ENCODE results near the gene PPP1R3G.
"Not testable (repeated sequence)": the region's sequence is repeated elsewhere in the genome, so short reads cannot be mapped to it uniquely, and the experiment has no call there.

Gene PPP1R3G

GRCh38 chr6:5120011-5120410 is 34.9 kb downstream of the PPP1R3G start:
- DNase-seq (ENCODE audit: low read depth in 3 of 3) = no peak

- DNase-seq (ENCODE audit: low read depth in 3 of 3) = not testable (repeated sequence)
Measured at GRCh38 chr6:5120543-5120942, 35.4 kb downstream of the PPP1R3G start.

- DNase-seq (ENCODE audit: low read depth in 3 of 3) = no peak
Measured at GRCh38 chr6:5121479-5121878, 36.3 kb downstream of the PPP1R3G start.

DNA sequence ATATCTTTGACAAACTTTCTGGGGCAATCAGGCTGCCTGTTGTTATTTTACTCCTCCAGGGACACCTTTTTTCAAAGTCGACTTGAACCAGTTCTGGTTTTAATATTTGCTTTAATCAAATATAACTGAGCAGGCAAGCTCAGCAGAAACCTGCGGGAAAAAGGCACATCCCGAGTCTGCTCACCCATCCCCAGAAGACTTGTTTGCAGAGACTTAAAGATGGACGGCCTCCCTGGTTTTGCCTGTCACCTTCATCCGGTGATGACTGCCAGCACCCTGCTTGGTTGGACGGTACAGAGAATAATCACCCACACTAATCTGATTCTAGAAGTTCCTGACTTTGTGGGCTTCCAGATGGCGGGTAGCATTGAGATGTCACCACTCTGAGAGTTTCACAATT is 36.8 kb downstream of the PPP1R3G start:
- DNase-seq (ENCODE audit: low read depth in 3 of 3) = no peak

GRCh38 chr6:5122504-5123112 is 37.5 kb downstream of the PPP1R3G start:
- DNase-seq (ENCODE audit: low read depth in 3 of 3) = no peak

- no peak for DNase-seq (ENCODE audit: low read depth in 3 of 3)
Measured at GRCh38 chr6:5123296-5124143, 38.4 kb downstream of the PPP1R3G start.

DNA sequence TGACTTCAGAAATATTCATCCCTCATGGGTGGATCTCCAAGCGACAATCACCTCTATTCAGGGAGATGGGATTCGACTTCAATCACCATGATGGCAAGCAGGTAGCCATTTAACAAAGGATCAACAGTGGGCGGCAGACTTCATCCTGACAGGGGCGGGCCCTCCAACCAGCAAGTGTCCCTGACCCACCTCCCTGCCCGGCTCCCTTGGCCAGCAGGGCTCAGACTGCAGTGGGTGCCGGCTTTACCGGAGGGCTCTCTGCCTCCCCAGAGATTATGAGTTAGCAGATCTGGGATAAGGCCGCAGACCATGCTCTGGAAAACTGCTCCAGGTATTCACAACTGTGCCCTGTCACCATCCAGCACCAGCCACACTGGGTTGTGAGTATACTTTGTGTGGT is 39.4 kb downstream of the PPP1R3G start:
- no peak for DNase-seq (ENCODE audit: low read depth in 3 of 3)

DNA sequence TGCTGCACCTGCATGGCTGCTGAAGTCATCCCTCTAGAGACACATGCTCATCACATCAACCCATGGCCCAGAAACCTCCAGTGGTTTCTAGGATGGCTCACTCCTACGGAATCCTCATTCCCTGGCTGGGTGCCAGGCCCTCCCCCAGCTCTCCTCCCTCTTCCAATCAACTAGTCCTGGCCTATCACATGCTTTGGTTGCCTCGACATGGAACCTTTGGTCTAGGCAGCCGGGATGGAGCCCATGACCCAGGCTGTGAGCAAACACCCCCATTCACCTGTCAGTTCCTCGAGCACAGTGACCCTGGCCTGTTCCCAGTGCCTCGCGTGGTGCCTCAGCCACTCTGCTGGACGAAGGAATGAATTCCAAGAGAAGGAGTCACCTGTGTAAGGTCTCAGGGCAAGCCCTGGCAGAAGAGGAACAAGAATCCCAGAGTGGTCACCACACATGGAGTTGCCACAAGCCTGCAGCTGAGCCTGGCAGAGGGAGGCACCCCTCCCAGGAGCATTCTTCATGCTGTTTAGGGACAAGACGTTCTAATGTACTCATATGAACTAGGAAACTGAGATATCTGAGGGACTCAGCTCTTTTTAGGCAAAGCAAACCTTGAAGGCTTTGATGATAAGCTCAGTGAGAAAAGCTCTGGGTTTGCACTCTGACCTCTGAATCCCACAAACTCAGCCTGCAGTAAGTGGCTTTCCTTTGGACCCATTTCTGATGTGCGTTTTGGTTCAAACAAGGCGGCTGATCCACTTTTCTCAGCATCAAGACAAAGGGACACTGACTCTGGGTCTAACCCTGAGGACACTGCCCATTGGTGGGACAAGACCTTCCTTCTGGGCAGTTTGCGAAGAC is 40.2 kb downstream of the PPP1R3G start:
- no peak for DNase-seq (ENCODE audit: low read depth in 3 of 3)

GRCh38 chr6:5126214-5126613 is 41.1 kb downstream of the PPP1R3G start:
- no peak for DNase-seq (ENCODE audit: low read depth in 3 of 3)

GRCh38 chr6:5127106-5127687 is 42.1 kb downstream of the PPP1R3G start:
- no peak for DNase-seq (ENCODE audit: low read depth in 3 of 3)

GRCh38 chr6:5128351-5128750 is 43.2 kb downstream of the PPP1R3G start:
- no peak for DNase-seq (ENCODE audit: low read depth in 3 of 3)

DNA sequence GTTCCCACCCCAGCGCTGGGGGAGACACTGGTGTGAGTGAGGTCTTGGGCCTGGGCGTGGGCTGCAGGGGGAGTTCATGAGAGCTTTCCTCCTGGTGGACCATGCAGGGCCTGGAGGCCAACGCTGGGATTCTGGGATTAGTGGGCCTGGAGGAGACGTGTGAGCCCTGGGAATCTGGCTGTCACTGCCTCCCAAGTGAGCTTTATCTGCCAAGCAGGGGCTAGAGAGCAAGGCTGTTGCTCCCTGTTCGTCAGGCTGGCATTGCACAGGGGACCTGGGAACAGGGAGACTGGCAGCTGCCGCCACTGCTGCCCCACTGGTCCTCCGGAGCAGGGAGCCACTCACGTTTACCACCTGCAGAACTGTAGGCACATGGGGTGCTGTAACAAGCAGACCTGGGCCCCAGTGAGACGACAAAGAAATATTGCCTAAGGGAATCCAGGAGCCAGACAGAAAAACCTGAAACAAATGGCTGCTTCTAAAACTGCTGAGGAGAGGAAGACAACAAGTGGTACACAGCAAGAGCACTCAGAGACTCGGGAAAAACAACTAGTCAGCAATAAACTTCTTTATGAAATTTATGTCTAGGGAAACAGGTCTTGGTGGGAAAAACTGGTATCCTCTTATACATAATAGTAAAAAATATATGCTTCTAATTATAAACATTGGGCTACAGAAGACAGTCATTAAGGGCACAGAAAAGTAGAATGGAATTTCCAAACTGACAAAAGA is 45.2 kb downstream of the PPP1R3G start:
- DNase-seq (ENCODE audit: low read depth in 3 of 3) = no peak

GRCh38 chr6:5132731-5133130 is 47.6 kb downstream of the PPP1R3G start:
- no peak for DNase-seq (ENCODE audit: low read depth in 3 of 3)

- no peak for DNase-seq (ENCODE audit: low read depth in 3 of 3)
Measured at GRCh38 chr6:5133943-5134342, 48.8 kb downstream of the PPP1R3G start.

DNA sequence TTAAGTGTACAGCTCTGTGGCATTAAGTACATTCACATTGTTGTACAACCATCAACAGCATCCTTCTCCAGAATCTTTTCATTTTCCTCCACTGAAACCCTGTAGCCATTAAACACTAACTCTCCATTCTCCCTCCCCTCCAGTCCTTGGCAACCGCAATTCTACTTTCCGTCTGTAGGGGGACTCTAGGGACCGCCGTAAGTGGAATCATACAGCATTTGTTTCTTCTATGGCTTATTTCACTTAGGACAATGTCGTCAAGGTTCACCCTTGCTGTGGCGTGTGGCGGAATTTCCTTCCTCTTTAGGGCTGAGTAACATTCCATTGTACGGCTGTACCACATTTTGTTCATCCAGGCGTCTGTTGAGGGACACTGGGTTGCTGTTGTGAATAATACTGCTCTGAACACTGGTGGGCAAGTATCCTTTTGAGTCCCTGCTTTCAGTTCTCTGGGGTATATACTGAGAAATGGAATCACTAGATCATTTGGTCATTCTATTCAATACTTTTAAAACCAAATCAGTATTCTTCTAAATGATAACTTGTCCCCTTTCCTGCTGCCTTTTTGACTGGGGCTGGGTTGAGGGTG is 50.7 kb downstream of the PPP1R3G start:
- DNase-seq (ENCODE audit: low read depth in 3 of 3) = peak; percentile 12 to 39 (median 25)

GRCh38 chr6:5136851-5137250 is 51.7 kb downstream of the PPP1R3G start:
- DNase-seq (ENCODE audit: low read depth in 3 of 3) = no peak
